Right cardiac atrium (tissue), 5 donors: ENCODE results near the gene PWWP2B. TPM values are rescaled to one million over a fixed set of nuclear protein-coding genes. Genes with fewer than 3 reads are reported as not detected.

Source experiments
- ATAC-seq, 2 donors: fragments of 200-7000 bp; cut with Tn5 transposase; one replicate each; pipeline versions ENCODE4 v1.8.0 to v1.9.1; 2020; ENCODE audit warnings: moderate library complexity in 2 of 2, mild to moderate bottlenecking in 1 of 2
- DNase-seq, 3 donors: peaks; one replicate each; pipeline ENCODE4 v3.0.0-alpha.2; 2020
- H3K27ac ChIP-seq: one replicate; pipeline ENCODE4 v1.5.1; 2013; ENCODE audit warnings: mild to moderate bottlenecking, low read length, control low read depth, moderate library complexity
- H3K27me3 ChIP-seq: one replicate; pipeline ENCODE4 v1.6.1; 2013; ENCODE audit not compliant: control insufficient read depth, insufficient read depth
- H3K4me1 ChIP-seq: one replicate; pipeline ENCODE4 v1.6.1; 2013; ENCODE audit warnings: low read length; ENCODE audit not compliant: control insufficient read depth, insufficient read depth
- H3K4me3 ChIP-seq: one replicate; pipeline ENCODE4 v1.5.1; 2013; ENCODE audit warnings: low read length, control low read depth
- H3K9me3 ChIP-seq: one replicate; pipeline ENCODE4 v1.6.1; 2013; ENCODE audit warnings: low read length; ENCODE audit not compliant: control insufficient read depth
- WGBS: extraction: QIAGEN DNeasy Blood & Tissue Kit; methylation state at CpG from one replicate; pipeline ENCODE4 v1.1.7; 2013; 5-methylcytosine and 5-hydroxymethylcytosine counted together
- intact Hi-C, 4 donors: fragments of 100-400 bp; cut with DNase I; formaldehyde crosslinking; loops; one replicate each; pipeline versions ENCODE4 v1.11.0 to v1.14.0; 2022 to 2023
- polyA plus RNA-seq: library from polyadenylated mRNA; stranded (reverse); fragments of 200-250 nt; gene quantifications from one replicate; pipeline ENCODE4 v1.2.3, GENCODE V29; 2013
- total RNA-seq, 4 donors: library from RNA; stranded (reverse); fragmentation: NEBNext Ultra II Directional; extraction: Animal tissue kit (Norgen Biotek cat#: 25700); gene quantifications; one replicate each; pipeline ENCODE4 v1.2.1, GENCODE V29; 2021
- donor health status: healthy with polysubstance abuse.
- donor health status: DM: no; HTN: yes; CAD: no.
- donor health status: DM: no; HTN: no; CAD: no.
- donor health status: DM: no; HTN: yes; CAD: no; lungs with severe emphysema.
- donor health status: DM: yes; HTN: yes; CAD: no.

The PWWP2B gene
- total and polyA plus RNA-seq, 5 donors, result 7.0 to 10.6 (median 9.1) TPM

DNA sequence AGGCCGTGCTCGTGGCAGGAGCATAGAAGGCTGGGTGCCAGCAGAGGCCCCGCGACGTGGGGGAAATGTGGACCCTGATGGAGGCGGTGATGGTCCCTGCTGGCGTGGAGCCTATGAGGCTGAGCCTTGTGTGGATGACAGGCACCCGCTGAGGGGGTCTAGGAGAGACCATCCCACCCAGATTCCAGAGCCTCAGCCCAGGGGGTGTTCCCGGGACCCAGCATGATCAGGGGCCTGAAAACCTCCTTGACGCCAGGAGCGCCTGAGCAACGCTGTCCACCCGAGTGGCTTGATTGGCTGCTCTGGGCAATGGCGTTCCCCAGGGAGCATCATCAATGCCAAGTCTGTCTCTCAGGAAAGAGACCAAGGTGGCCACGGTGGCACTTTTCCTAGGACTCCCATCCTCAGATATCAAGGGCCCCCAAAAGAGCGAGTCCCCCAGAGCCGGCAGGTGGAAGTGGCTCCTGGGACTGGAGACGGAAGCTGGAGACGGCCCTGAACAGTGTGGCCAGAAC is 61.1 kb downstream of the PWWP2B start:
- H3K27ac ChIP-seq, result no peak overlapping the region
- intact Hi-C loops, result loop anchor here (2.0 to 5.0 kb wide), 6 partner anchors 66 to 181 kb away; partner anchors contain the start of gene INPP5A (in 1 of the 4)
- H3K4me3 ChIP-seq, result no peak overlapping the region
- no peaks in the 10 kb centered on the region for H3K4me1 ChIP-seq
- H3K27me3 ChIP-seq, result no peaks in the 10 kb centered on the region
- DNase-seq (peak in 1 of 3 donors; percentile 53), ATAC-seq (no peak)
- no peaks in the 10 kb centered on the region for H3K9me3 ChIP-seq
- 50% methylated on average over 19 of the region's 19 CpGs for WGBS

- ATAC-seq (peak; percentile 46 to 66), DNase-seq (peak; percentile 50 to 87 (median 86))
- Histone ChIP-seq H3K27ac (no peak overlapping the region), H3K27me3 (no peaks in the 10 kb centered on the region), H3K9me3 (no peaks in the 10 kb centered on the region), H3K4me1 (peaks cover 4% of the 10 kb centered on the region), H3K4me3 (no peak overlapping the region)
- intact Hi-C loops, result loop anchor here (2.0 to 5.0 kb wide), 6 partner anchors 66 to 180 kb away; partner anchors contain the start of gene INPP5A (in 1 of the 4)
- 42% methylated on average over 31 of the region's 31 CpGs for WGBS
Observed at GRCh38 chr10:132458586-132459300, 61.7 kb downstream of the PWWP2B start.

GRCh38 chr10:132459301-132460003 is 62.5 kb downstream of the PWWP2B start:
- peak in 2 of 3 donors; percentile 11 to 54 for DNase-seq
- Histone ChIP-seq H3K4me3 (no peak overlapping the region), H3K4me1 (peaks cover 5% of the 10 kb centered on the region), H3K9me3 (no peaks in the 10 kb centered on the region), H3K27ac (no peak overlapping the region), H3K27me3 (no peaks in the 10 kb centered on the region)
- intact Hi-C loops, result loop anchor here (2.0 to 10.0 kb wide), 7 partner anchors 67 to 179 kb away; partner anchors contain the start of gene INPP5A (in 3 of the 4)
- no peak for ATAC-seq
- 84% methylated on average over 23 of the region's 23 CpGs for WGBS

GRCh38 chr10:132460071-132460470 is 63.1 kb downstream of the PWWP2B start:
- ATAC-seq, result no peak
- intact Hi-C loops, result loop anchor here in 2 of 4 donors (5.0 to 10.0 kb wide), 2 partner anchors 75 to 77 kb away; partner anchors contain the start of gene INPP5A (in 2 of the 2)
- DNase-seq, result peak in 2 of 3 donors; percentile 6 to 39
- no peaks in the 10 kb centered on the region for H3K27me3 ChIP-seq
- no peaks in the 10 kb centered on the region for H3K9me3 ChIP-seq
- H3K27ac ChIP-seq, result no peak overlapping the region
- WGBS, result 86% methylated on average over 15 of the region's 15 CpGs
- peaks cover 9% of the 10 kb centered on the region for H3K4me1 ChIP-seq
- no peak overlapping the region for H3K4me3 ChIP-seq

GRCh38 chr10:132460691-132461090 is 63.7 kb downstream of the PWWP2B start:
- ATAC-seq (no peak), DNase-seq (peak in 2 of 3 donors; percentile 10 to 30)
- Histone ChIP-seq H3K4me1 (peaks cover 14% of the 10 kb centered on the region), H3K4me3 (no peak overlapping the region), H3K27me3 (no peaks in the 10 kb centered on the region), H3K27ac (no peak overlapping the region), H3K9me3 (no peaks in the 10 kb centered on the region)
- intact Hi-C loops, result loop anchor here in 2 of 4 donors (5.0 to 10.0 kb wide), 2 partner anchors 74 to 77 kb away; partner anchors contain the start of gene INPP5A (in 2 of the 2)
- WGBS, result 94% methylated on average over 5 of the region's 5 CpGs

- Histone ChIP-seq H3K4me1 (peaks cover 14% of the 10 kb centered on the region), H3K27me3 (no peaks in the 10 kb centered on the region), H3K4me3 (no peak overlapping the region), H3K9me3 (no peaks in the 10 kb centered on the region), H3K27ac (no peak overlapping the region)
- WGBS, result 80% methylated on average over 14 of the region's 14 CpGs
- intact Hi-C loops, result loop anchor here in 2 of 4 donors (5.0 to 10.0 kb wide), 2 partner anchors 74 to 76 kb away; partner anchors contain the start of gene INPP5A (in 2 of the 2)
- ATAC-seq (no peak), DNase-seq (peak in 2 of 3 donors; percentile 14 to 54)
Observed at GRCh38 chr10:132461103-132461682, 64.2 kb downstream of the PWWP2B start.

DNA sequence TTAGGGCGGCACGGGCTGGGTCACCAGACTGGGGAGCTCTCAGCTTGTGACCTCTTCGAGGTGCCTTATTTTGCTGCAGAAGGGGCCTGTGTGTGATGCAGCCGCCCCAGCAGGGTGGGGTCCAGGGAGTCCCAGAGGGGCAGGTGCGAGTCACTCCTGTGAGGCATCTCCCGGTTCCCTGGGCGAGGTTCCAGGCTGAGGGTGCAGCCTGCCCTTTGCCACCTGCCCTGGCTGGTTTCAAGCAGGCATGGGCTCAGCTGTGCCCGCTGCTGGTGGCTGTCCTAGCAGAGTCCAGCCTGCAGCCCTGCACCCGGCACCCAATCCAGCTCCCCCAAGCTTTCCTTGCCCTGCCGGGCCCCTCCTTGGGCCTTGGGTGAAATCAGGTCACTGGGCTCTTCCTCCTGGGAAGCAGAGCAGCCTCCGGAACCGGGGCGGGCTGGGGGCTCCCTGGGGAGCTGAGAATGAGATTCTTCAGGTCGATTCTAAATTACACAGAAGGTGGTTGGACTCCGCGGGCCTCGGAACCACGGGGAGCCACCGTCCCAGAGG is 64.8 kb downstream of the PWWP2B start:
- DNase-seq, result peak in 2 of 3 donors; percentile 17 to 50
- intact Hi-C loops, result loop anchor here in 2 of 4 donors (5.0 to 10.0 kb wide), 2 partner anchors 73 to 76 kb away; partner anchors contain the start of gene INPP5A (in 2 of the 2)
- H3K27me3 ChIP-seq, result no peaks in the 10 kb centered on the region
- no peak overlapping the region for H3K27ac ChIP-seq
- no peak overlapping the region for H3K4me3 ChIP-seq
- no peak for ATAC-seq
- no peaks in the 10 kb centered on the region for H3K9me3 ChIP-seq
- 66% methylated on average over 19 of the region's 19 CpGs for WGBS
- peaks cover 14% of the 10 kb centered on the region for H3K4me1 ChIP-seq

DNA sequence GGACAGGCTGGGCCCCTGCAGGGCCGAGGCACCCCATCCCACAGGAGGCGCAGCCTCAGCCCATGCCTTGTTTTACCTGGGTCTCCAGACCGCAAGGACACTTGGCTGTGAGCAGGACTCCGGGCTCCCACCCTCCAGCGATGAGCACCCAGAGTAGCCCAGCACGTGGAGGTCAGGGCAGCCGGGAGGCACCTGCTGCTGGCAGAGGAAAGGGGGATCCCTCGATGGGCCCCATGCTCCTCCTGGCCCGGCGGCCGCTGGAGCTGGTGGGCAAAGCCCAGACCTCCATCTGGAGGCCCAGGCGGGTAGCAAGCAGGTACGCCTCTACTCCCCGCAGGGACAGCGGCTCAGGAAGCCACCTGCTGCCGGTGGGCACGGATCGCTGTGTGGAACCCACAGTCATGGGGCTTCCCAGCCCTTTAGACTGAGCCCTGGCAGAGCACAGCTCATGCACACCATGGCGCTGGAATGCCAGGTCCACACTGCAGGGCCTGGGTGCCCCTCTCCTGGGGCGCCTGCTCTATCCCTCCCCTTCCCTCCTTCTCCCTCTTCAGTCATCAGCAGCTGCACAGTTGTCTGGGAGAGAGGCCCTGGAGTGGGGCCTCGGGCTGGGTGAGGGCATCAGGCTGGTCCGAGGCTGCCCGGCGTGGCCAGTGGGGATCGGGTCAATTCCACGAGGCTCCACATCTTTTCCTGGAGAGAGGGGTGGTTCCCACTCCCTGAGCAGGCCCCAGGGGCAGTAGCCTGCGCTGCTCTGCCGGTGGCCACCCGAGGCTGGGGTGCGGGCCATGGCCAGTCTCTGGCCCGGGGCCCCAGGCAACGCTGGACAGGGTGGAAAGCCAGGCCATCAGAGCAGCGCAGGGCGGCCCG is 65.7 kb downstream of the PWWP2B start:
- H3K27me3 ChIP-seq, result no peaks in the 10 kb centered on the region
- intact Hi-C loops, result loop anchor here in 2 of 4 donors (5.0 to 10.0 kb wide), 2 partner anchors 72 to 75 kb away; partner anchors contain the start of gene INPP5A (in 2 of the 2)
- ATAC-seq, result no peak
- no peaks in the 10 kb centered on the region for H3K9me3 ChIP-seq
- H3K27ac ChIP-seq, result no peak overlapping the region
- 96% methylated on average over 35 of the region's 35 CpGs for WGBS
- peak in 2 of 3 donors; percentile 7 to 46 for DNase-seq
- H3K4me3 ChIP-seq, result no peak overlapping the region
- H3K4me1 ChIP-seq, result peaks cover 14% of the 10 kb centered on the region

- 71% methylated on average over 30 of the region's 30 CpGs for WGBS
- ATAC-seq, result no peak
- intact Hi-C loops, result loop anchor here in 2 of 4 donors (5.0 to 10.0 kb wide), 2 partner anchors 71 to 74 kb away; partner anchors contain the start of gene INPP5A (in 2 of the 2)
- H3K27ac ChIP-seq, result peak overlapping the region; percentile 87
- no peaks in the 10 kb centered on the region for H3K27me3 ChIP-seq
- no peaks in the 10 kb centered on the region for H3K9me3 ChIP-seq
- H3K4me1 ChIP-seq, result peaks cover 14% of the 10 kb centered on the region
- H3K4me3 ChIP-seq, result no peak overlapping the region
- DNase-seq, result peak; percentile 37 to 76 (median 71)
Observed at GRCh38 chr10:132463333-132464255, 66.6 kb downstream of the PWWP2B start.
